Measurements from ENCODE around the gene C1R. TPM values are rescaled to one million over a fixed set of nuclear protein-coding genes. Genes with fewer than 3 reads are reported as not detected.

C1R gene
- total RNA-seq, 3 donors from 2014 or later (not counting 1 experiment from before 2014, with no cell fraction given): 6.4 to 7.8 (median 6.6) TPM

DNA sequence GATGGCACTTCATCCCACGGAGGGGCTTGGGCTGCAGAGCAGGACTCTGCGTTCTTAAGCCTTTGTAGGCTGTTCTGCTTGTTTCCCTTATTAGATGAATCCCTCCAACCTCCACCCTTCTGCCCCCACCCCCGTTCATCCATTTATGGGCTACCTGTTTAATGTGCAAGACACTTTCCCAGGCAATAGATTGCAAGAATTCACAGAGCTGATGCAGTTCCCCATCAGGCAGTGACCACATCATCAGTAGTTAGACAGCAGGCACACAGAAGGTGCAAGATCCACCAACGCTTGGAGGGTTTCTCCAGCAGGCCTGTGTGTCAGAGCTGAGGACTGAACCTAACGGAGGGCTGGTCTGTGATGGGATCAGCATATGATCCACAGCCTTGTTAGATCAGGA is 1.2 kb upstream of the C1R start:
- no peaks in the 10 kb centered on the region for H3K27me3 Mint-ChIP-seq (ENCODE audit: low read depth in 2 of 2)
- Histone ChIP-seq H3K9me3 (ENCODE audit: control insufficient read depth, insufficient read depth, low read length) (no peaks in the 10 kb centered on the region), H3K4me1 (ENCODE audit: control insufficient read depth, insufficient read depth, low read length) (peaks cover 12% of the 10 kb centered on the region), H3K27ac (ENCODE audit: low read length) (no peak overlapping the region), H3K27me3 (ENCODE audit: control insufficient read depth, insufficient read depth, low read length) (no peaks in the 10 kb centered on the region), H3K4me3 (ENCODE audit: low read length) (no peak overlapping the region), H3K36me3 (ENCODE audit: control insufficient read depth, insufficient read depth, low read length) (peaks cover 4% of the 10 kb centered on the region)
- DNase-seq (no peak), ATAC-seq (no peak)
- H3K36me3 Mint-ChIP-seq: no peaks in the 10 kb centered on the region
- TF ChIP-seq, protein P1, sequence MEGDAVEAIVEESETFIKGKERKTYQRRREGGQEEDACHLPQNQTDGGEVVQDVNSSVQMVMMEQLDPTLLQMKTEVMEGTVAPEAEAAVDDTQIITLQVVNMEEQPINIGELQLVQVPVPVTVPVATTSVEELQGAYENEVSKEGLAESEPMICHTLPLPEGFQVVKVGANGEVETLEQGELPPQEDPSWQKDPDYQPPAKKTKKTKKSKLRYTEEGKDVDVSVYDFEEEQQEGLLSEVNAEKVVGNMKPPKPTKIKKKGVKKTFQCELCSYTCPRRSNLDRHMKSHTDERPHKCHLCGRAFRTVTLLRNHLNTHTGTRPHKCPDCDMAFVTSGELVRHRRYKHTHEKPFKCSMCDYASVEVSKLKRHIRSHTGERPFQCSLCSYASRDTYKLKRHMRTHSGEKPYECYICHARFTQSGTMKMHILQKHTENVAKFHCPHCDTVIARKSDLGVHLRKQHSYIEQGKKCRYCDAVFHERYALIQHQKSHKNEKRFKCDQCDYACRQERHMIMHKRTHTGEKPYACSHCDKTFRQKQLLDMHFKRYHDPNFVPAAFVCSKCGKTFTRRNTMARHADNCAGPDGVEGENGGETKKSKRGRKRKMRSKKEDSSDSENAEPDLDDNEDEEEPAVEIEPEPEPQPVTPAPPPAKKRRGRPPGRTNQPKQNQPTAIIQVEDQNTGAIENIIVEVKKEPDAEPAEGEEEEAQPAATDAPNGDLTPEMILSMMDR (IDR thresholded peaks at IDR 0.05): no peak
- H3K9me3 Mint-ChIP-seq: no peaks in the 10 kb centered on the region
- intact Hi-C loops (cut with micrococcal nuclease): loop anchor here (5.0 kb wide), 1 partner anchor 76 kb away; the partner anchor contains the start of gene LPCAT3
- H3K4me1 Mint-ChIP-seq: peaks cover 0 to 22% of the 10 kb centered on the region in 2 donors
- H3K4me3 Mint-ChIP-seq: no peak overlapping the region
- 72% methylated on average over 5 of the region's 5 CpGs for WGBS (ENCODE audit: insufficient coverage)
- no peak overlapping the region for H3K27ac Mint-ChIP-seq

DNA sequence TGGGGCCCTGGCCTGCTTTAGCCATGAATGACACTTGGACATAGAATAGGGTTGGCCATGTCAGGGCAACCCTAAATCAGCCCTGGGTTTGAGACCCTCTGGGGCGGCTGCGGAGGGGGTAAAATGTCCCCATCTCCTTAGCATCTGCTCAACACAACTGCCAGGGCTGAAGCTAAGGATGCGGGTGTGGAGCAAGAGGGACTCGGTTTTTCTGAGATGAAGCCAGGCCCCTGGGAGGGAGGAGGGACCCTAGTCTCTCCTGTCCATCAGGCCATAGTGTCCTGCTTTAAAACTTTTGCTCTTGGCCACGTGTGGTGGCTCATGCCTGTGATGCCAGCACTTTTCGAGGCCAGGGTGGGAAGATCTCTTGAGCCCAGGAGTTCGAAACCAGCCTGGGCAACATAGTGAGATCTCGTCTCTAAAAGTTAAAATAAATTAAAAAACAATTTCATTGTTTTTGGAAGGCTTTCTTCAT is 778 bp upstream of the C1R start:
- Histone ChIP-seq H3K4me3 (ENCODE audit: low read length) (no peak overlapping the region), H3K36me3 (ENCODE audit: control insufficient read depth, insufficient read depth, low read length) (no peaks in the 10 kb centered on the region), H3K9me3 (ENCODE audit: control insufficient read depth, insufficient read depth, low read length) (no peaks in the 10 kb centered on the region), H3K27ac (ENCODE audit: low read length) (no peak overlapping the region), H3K27me3 (ENCODE audit: control insufficient read depth, insufficient read depth, low read length) (no peaks in the 10 kb centered on the region), H3K4me1 (ENCODE audit: control insufficient read depth, insufficient read depth, low read length) (peaks cover 12% of the 10 kb centered on the region)
- Mint-ChIP-seq H3K27ac (no peak overlapping the region), H3K4me1 (peaks cover 0 to 22% of the 10 kb centered on the region in 2 donors), H3K4me3 (no peak overlapping the region), H3K36me3 (no peaks in the 10 kb centered on the region), H3K9me3 (no peaks in the 10 kb centered on the region), H3K27me3 (ENCODE audit: low read depth in 2 of 2) (no peaks in the 10 kb centered on the region)
- ATAC-seq (peak in 1 of 3 donors; percentile 12), DNase-seq (no peak)
- TF ChIP-seq, protein P1 (IDR thresholded peaks at IDR 0.05): no peak
- intact Hi-C loops (cut with micrococcal nuclease): loop anchor here (1.0 to 5.0 kb wide), 3 partner anchors 76 to 224 kb away; partner anchors contain the start of gene LPCAT3
- WGBS (ENCODE audit: insufficient coverage): 84% methylated on average over 7 of the region's 8 CpGs

DNA sequence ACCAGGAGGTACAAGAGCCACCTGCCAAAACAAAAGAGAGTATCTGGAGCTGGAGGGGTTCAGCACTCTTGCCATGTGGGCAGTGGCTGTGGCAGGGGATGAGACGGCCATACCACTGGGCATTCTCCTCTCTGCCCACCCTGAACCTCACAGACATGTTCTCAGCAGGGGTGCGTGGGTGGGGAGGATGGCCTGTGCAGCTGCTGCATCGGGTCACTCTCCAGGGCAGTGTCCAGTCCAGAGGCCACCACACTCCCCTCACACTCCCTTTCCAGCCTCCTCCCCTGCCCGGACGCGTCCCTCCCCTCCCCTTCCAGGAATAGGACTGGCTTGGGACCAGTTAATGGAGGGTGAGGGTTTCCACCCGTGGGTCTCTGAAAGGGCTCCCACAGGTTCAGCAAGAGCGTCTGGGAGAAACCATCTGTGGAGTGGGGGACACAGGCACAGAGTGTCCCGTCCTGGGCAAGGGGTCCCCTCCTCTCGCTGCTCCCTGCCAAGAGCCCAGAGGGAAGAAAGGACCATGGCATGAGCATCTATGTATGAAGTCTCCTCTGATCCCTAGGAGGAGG is 501 bp downstream of the C1R start:
- TF ChIP-seq, protein P1 (IDR thresholded peaks at IDR 0.05): no peak
- peak overlapping the region; percentile 43 to 79 for H3K27ac Mint-ChIP-seq

More for the DNA sequence above, 501 bp downstream of the C1R start:
- Histone ChIP-seq H3K27ac (ENCODE audit: low read length) (no peak overlapping the region), H3K27me3 (ENCODE audit: control insufficient read depth, insufficient read depth, low read length) (no peaks in the 10 kb centered on the region), H3K4me1 (ENCODE audit: control insufficient read depth, insufficient read depth, low read length) (peaks cover 12% of the 10 kb centered on the region), H3K4me3 (ENCODE audit: low read length) (peak overlapping the region; percentile 25), H3K36me3 (ENCODE audit: control insufficient read depth, insufficient read depth, low read length) (no peaks in the 10 kb centered on the region), H3K9me3 (ENCODE audit: control insufficient read depth, insufficient read depth, low read length) (no peaks in the 10 kb centered on the region)
- H3K27me3 Mint-ChIP-seq (ENCODE audit: low read depth in 2 of 2): no peaks in the 10 kb centered on the region
- intact Hi-C loops (cut with micrococcal nuclease): loop anchor here (1.0 to 5.0 kb wide), 3 partner anchors 74 to 222 kb away; partner anchors contain the start of gene LPCAT3
- 69% methylated on average over 10 of the region's 10 CpGs for WGBS (ENCODE audit: insufficient coverage)
- H3K4me3 Mint-ChIP-seq: peak overlapping the region; percentile 77
- no peaks in the 10 kb centered on the region for H3K36me3 Mint-ChIP-seq
- DNase-seq (no peak), ATAC-seq (no peak)
- H3K9me3 Mint-ChIP-seq: no peaks in the 10 kb centered on the region
- peaks cover 0 to 22% of the 10 kb centered on the region in 2 donors for H3K4me1 Mint-ChIP-seq

Measured in natural killer cell (primary cell).